ENCODE results near the gene LGR5. TPM values are rescaled to one million over a fixed set of nuclear protein-coding genes. Genes with fewer than 3 reads are reported as not detected.
"Not testable (repeated sequence)": the region's sequence is repeated elsewhere in the genome, so short reads cannot be mapped to it uniquely, and the experiment has no call there.

Gene LGR5
- total RNA-seq, 1 donor from 2014 or later = 13.8 TPM

GRCh38 chr12:71562676-71563595, 123.3 kb downstream of the LGR5 start:
- H3K4me1 Mint-ChIP-seq (ENCODE audit: low read depth) = peaks cover 2% of the 10 kb centered on the region
- no peak overlapping the region for H3K27ac Mint-ChIP-seq (ENCODE audit: unreplicated experiment)
- H3K4me3 Mint-ChIP-seq (ENCODE audit: unreplicated experiment) = no peak overlapping the region
- no peaks in the 10 kb centered on the region for H3K9me3 Mint-ChIP-seq (ENCODE audit: low read depth)
- H3K36me3 Mint-ChIP-seq (ENCODE audit: low read depth) = peaks cover 5% of the 10 kb centered on the region
- TF ChIP-seq CTCF (IDR thresholded peaks at IDR 0.05) = no peak
- no peak for DNase-seq (ENCODE audit: low spot score)
- H3K27me3 Mint-ChIP-seq (ENCODE audit: low read depth) = no peaks in the 10 kb centered on the region

DNA sequence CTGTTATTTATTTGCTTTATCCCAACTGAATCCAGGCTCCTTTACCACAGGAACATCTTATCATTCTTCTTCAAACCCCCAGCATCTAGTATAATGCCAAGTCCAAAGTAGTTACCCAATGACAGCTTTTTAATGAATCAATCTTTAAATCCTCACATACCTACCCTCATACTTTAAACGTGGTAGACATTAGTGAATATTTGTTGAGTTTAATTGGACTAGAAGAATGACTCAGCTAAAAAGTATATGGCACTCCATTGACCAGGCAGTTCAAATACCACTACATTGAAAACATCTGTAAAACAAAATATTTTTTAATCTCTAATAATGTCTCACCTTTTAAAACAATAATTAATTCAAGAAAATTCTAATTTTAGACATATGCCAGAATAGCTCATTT, 125.9 kb downstream of the LGR5 start:
- TF ChIP-seq CTCF (IDR thresholded peaks at IDR 0.05) = no peak
- Mint-ChIP-seq H3K27me3 (ENCODE audit: low read depth) (no peaks in the 10 kb centered on the region), H3K4me1 (ENCODE audit: low read depth) (peaks cover 2% of the 10 kb centered on the region), H3K36me3 (ENCODE audit: low read depth) (peaks cover 9% of the 10 kb centered on the region), H3K27ac (ENCODE audit: unreplicated experiment) (no peak overlapping the region), H3K9me3 (ENCODE audit: low read depth) (no peaks in the 10 kb centered on the region), H3K4me3 (ENCODE audit: unreplicated experiment) (no peak overlapping the region)
- DNase-seq (ENCODE audit: low spot score) = no peak

GRCh38 chr12:71566655-71567054, 127.1 kb downstream of the LGR5 start:
- no peak for TF ChIP-seq CTCF (IDR thresholded peaks at IDR 0.05)
- Mint-ChIP-seq H3K27me3 (ENCODE audit: low read depth) (no peaks in the 10 kb centered on the region), H3K9me3 (ENCODE audit: low read depth) (no peaks in the 10 kb centered on the region), H3K36me3 (ENCODE audit: low read depth) (peaks cover 9% of the 10 kb centered on the region), H3K4me1 (ENCODE audit: low read depth) (peaks cover 2% of the 10 kb centered on the region), H3K4me3 (ENCODE audit: unreplicated experiment) (no peak overlapping the region), H3K27ac (ENCODE audit: unreplicated experiment) (no peak overlapping the region)
- DNase-seq (ENCODE audit: low spot score) = no peak

DNA sequence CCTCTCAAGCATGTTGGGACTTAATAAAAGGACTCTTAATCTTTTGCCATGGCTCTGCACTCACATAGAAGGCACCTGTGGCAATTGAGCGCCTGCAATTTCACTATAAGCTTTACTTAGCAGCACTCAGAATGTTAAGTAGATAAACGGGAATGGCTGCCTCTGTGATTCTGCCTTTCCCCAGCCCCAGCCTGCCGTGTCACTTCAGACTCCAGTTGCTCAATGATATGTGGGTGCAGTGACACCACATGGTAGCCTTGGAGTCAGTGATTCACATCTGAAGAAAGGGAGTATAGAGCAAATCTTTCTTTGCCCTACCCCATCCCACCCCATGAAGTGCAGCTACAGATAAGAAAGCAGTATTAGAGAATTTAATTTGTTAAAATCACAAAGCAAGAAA, 127.9 kb downstream of the LGR5 start:
- H3K27me3 Mint-ChIP-seq (ENCODE audit: low read depth) = no peaks in the 10 kb centered on the region
- no peak for DNase-seq (ENCODE audit: low spot score)
- H3K36me3 Mint-ChIP-seq (ENCODE audit: low read depth) = peaks cover 9% of the 10 kb centered on the region
- no peak overlapping the region for H3K4me3 Mint-ChIP-seq (ENCODE audit: unreplicated experiment)
- H3K9me3 Mint-ChIP-seq (ENCODE audit: low read depth) = no peaks in the 10 kb centered on the region
- H3K4me1 Mint-ChIP-seq (ENCODE audit: low read depth) = peaks cover 2% of the 10 kb centered on the region
- no peak overlapping the region for H3K27ac Mint-ChIP-seq (ENCODE audit: unreplicated experiment)
- no peak for TF ChIP-seq CTCF (IDR thresholded peaks at IDR 0.05)

GRCh38 chr12:71569885-71570284, 130.3 kb downstream of the LGR5 start:
- DNase-seq (ENCODE audit: low spot score); H3K4me3 Mint-ChIP-seq (ENCODE audit: unreplicated experiment); H3K9me3 Mint-ChIP-seq (ENCODE audit: low read depth); H3K27me3 Mint-ChIP-seq (ENCODE audit: low read depth); H3K4me1 Mint-ChIP-seq (ENCODE audit: low read depth); H3K36me3 Mint-ChIP-seq (ENCODE audit: low read depth); H3K27ac Mint-ChIP-seq (ENCODE audit: unreplicated experiment): not testable (repeated sequence)

DNA sequence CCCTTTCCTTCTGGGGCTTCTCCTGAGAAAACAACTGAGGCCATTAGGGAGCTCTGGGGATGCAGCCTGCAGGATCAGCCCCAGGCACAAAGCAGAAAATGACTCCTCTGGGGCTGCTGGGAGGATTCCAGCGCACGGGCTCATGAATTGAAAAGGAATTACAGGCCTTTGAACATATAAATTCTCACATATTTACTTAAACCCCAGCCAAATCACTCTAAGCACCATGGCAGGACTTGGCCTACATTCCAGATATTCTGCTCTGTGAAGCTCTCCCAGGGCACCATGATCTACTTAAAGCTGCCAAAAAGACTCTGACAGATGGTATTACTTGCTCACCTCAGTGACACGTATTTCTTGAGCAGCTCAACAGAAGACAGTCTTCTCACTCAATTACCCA, 136.9 kb downstream of the LGR5 start:
- H3K4me1 Mint-ChIP-seq (ENCODE audit: low read depth) = peaks cover 8% of the 10 kb centered on the region

More for the DNA sequence above, 136.9 kb downstream of the LGR5 start:
- no peak overlapping the region for H3K4me3 Mint-ChIP-seq (ENCODE audit: unreplicated experiment)
- DNase-seq (ENCODE audit: low spot score) = no peak
- no peak for TF ChIP-seq CTCF (IDR thresholded peaks at IDR 0.05)
- no peak overlapping the region for H3K27ac Mint-ChIP-seq (ENCODE audit: unreplicated experiment)
- no peaks in the 10 kb centered on the region for H3K27me3 Mint-ChIP-seq (ENCODE audit: low read depth)
- no peaks in the 10 kb centered on the region for H3K9me3 Mint-ChIP-seq (ENCODE audit: low read depth)
- peaks cover 2% of the 10 kb centered on the region for H3K36me3 Mint-ChIP-seq (ENCODE audit: low read depth)
